HL-60/S4 (cell line): ENCODE measurements around the gene PDE3A.

Source experiments
- in situ Hi-C: fragments of 300-500 bp; cut with MboI; formaldehyde crosslinking; loops from 2 replicates; pipeline ENCODE4 v1.14.3; 2022; ENCODE audit warnings: low sequenced_read_pairs

Gene PDE3A

GRCh38 chr12:20596061-20596460, 227.7 kb downstream of the PDE3A start:
- in situ Hi-C loops: no loop called here

- in situ Hi-C loops: loop anchor here (25.0 kb wide), 2 partner anchors 687 to 837 kb away; no protein-coding TSS in a partner anchor
Observed at GRCh38 chr12:20599757-20600156, 231.4 kb downstream of the PDE3A start.

DNA sequence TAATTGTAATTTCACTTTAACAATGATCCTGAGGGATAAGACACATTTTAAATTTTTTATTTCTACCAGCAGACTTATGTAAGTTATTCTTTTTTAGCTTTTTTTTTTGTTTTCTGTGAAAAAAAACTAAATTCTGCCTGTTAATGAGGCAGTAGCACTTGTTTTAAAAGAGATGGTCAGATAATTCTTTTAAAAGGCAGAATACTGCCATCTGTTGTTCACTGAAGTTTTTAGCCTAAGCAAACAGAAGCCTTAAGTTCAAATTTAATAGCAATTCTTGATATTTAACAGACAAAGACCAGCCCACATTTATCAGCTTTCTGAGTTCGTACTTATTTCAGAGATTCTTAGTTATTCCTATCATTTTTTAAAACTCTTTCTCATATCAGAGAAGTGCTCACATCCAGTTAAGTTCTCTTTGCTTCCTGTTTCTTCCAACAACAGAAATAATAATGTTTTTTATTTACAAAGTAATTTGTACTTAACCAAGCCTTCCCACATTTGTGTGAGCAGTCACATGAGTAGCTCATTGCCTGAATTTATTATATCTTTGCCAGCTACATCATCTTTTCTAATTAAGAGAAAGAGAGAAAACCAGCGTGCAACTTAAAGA, 233.4 kb downstream of the PDE3A start:
- in situ Hi-C loops: loop anchor here (25.0 kb wide), 2 partner anchors 689 to 839 kb away; no protein-coding TSS in a partner anchor

- in situ Hi-C loops: loop anchor here (25.0 kb wide), 2 partner anchors 691 to 841 kb away; no protein-coding TSS in a partner anchor
Observed at GRCh38 chr12:20602641-20603391, 234.5 kb downstream of the PDE3A start.

DNA sequence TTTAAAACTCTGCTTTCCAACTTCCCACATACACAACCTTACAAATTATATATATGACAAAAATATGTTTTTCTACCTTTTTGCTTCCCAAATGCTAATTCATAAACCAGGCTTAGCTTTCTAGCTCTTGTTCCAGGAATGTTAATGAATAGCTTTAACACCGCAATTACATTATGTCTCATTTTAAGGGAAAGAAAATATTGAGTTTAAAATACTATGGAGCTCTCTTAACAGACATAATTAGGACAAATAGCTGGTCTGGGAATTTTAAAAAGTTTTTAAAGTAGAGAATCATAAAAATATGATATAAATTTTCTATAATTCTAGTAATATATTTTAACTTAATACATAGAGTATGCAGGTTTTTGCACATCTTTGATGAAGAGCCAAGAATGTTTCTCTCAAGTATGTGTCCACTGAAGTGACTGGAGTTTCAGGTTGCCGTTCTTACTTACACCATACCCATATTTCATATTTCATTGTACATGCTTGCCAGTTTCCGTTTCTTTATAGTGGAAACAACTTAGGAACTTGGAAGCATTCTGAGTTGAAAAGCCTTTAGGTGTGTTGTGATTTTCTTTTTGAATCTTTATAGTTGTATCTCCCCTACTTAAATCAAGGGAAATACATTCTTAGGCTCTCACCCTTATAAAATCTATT, 236.2 kb downstream of the PDE3A start:
- in situ Hi-C loops: loop anchor here (25.0 kb wide), 2 partner anchors 692 to 842 kb away; no protein-coding TSS in a partner anchor

GRCh38 chr12:20615020-20615419, 246.7 kb downstream of the PDE3A start:
- in situ Hi-C loops: loop anchor here (25.0 kb wide), 2 partner anchors 703 to 853 kb away; no protein-coding TSS in a partner anchor

DNA sequence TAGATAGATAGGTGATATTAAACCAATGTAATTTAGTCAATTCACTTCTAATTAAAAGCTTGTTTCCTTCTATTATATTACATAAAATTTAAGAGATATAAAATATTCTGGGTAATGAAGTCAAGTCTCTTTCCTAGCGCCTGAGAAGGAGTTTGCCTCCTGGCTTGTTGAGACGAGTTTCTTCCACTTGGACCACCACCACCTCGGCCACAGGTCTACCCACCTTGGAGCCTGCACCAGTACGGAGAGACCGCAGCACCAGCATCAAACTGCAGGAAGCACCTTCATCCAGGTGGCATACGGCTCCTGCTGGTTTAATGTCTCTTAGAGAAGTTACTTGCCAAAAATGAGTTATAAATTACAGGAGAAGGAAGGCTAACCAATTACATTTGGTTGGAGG, 247.8 kb downstream of the PDE3A start:
- in situ Hi-C loops: loop anchor here (25.0 kb wide), 2 partner anchors 704 to 854 kb away; no protein-coding TSS in a partner anchor

DNA sequence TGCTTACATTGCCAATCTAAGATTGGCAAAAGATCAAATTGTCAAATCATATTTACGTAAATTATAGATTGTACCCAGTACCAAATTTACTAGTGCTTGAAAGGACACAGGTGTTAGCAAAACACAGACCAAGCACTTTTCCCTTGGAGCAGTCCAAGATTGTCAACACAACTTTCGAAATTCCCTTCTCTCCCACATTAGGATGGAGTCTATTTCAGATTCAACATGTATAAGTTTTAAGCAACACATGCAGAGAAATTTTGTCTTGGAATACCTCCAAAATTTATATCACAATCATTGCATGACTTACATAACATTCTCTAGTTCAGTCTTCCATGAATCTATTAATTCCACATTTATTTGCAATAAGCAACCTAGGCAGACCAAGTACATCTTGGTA, 251.9 kb downstream of the PDE3A start:
- in situ Hi-C loops: loop anchor here (25.0 kb wide), 2 partner anchors 708 to 858 kb away; no protein-coding TSS in a partner anchor

GRCh38 chr12:20624718-20625117, 256.4 kb downstream of the PDE3A start:
- in situ Hi-C loops: loop anchor here (25.0 kb wide), 2 partner anchors 712 to 862 kb away; no protein-coding TSS in a partner anchor

DNA sequence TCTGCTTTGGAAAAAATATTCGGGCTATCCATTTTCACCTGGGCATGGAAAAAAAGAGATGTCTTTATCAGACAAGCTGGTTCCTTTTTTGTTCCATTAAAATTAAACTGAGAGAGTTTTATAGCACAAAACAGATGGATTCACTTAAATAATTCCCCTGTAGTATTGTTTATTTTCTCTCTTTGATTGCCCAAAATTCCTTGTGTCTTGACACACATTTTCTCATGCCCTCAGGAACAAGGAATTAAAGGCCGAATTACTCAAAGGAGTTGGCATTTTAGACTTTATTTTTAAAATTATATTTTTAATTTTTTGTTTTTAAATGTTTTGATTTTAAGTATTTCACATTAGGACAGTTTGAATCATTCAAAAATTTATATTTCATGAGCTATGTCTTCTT, 257.2 kb downstream of the PDE3A start:
- in situ Hi-C loops: no loop called here

DNA sequence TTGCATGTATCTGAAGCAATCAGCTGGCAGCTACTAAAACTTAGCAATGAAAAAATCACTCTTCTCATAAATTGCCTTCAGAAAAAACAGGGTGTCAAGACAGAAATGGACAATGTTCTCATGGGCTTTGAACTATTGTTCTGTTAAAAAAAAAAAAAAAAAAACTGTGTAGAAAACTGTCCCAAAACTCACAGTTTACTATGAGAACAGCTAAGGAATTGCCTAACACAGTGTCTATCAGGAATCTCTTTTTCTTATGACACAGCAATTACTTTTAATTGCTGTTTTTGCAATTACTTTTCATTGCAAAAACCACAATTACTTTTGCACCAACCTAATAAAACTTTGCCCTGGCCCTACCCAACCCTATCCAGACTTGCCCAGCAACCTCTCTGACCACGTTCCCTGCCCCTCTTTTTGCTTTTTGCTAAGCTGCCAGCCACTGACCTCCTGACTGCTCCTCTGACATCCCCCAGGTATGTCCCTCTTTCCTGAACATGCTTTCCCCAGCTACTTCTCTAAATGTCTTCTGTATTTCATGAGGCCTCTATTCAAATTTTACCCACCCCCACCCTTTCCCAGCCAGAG, 258.8 kb downstream of the PDE3A start:
- in situ Hi-C loops: no loop called here

DNA sequence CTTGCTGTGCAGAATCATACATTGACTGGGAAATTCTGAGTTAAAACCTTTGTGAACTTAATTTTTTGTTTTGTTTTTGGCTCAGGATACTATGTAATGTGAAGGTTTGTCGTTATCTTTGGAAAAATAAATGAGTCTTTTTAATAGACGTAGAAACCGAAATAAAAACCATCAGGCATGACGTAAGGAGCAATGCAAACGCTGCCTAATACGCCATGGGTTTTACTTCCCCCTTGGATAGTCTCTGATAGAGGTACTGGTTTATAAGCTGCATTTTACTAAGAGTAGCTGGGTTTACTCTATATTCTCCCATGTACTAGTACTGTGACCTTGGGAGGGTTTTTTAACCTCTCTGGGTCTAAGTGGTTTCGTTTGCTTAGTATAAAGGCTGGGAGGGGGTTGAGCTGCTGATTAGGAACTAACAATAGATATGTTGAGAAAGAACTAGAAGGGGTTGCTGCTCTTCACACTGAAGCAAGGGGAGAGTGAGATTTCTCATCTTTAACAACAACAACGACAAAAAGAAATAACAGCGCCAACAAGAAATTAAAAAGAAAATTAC, 260.0 kb downstream of the PDE3A start:
- in situ Hi-C loops: no loop called here

DNA sequence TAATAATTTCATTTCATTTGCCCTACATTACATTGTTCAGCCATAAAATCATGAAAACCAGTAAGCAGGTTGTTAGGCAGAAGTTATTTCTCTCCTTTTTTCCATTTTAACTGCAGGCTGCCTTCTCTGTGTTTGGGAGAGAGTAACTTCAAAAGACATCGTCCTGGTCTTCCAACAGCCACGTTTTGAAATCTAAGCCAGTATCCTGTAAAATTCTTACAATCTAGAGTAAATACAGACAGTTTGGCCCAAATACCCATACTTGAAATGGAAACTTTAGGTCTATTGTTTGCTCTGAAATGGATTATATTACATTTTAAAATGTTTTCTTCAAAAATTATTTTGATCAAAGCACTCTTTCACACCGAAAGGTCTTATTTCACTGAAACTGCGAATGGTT, 260.7 kb downstream of the PDE3A start:
- in situ Hi-C loops: no loop called here

GRCh38 chr12:20629414-20630156, 261.2 kb downstream of the PDE3A start:
- in situ Hi-C loops: no loop called here

DNA sequence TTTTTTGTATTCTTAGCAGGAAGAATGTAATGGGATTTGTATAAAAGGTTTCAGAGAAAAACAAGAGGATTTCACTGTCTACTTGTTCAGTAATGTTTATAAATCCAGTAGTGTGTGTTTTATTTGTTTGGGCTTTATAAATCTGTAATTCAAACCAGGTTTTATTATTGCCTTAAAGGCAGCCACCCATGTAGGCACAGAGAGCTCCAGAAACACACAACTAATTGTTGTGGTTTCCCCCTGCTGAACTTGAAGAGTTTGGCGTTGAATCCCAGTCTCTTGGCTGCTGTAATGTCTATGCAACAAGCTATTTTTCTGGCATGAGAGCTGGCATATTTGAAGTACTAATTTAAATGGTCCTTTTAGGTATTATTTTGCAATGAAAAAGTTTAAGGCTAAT, 263.4 kb downstream of the PDE3A start:
- in situ Hi-C loops: no loop called here

GRCh38 chr12:20641106-20641505, 272.8 kb downstream of the PDE3A start:
- in situ Hi-C loops: no loop called here

GRCh38 chr12:20643822-20644221, 275.5 kb downstream of the PDE3A start:
- in situ Hi-C loops: no loop called here

GRCh38 chr12:20646239-20646827, 278.0 kb downstream of the PDE3A start:
- in situ Hi-C loops: no loop called here

GRCh38 chr12:20653871-20654270, 285.5 kb downstream of the PDE3A start:
- in situ Hi-C loops: no loop called here

DNA sequence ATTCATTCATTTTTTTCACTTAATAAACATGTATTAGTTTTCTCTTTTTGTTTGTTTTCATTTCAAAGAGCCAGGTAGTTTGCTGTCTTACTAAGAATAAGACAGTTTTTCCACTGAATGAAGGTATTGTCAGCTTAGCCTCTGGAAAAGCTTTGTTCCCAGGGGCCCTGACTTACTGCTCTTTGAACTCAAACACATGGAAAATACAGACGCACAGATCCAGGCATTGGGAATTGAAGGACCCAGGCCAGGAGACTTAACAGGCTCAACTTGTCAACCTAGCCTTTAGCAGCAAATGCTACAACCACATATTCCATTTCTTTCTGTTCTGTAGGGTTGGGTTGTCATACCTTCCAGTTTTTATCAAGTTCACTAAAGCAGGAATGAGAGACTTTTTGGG, 288.3 kb downstream of the PDE3A start:
- in situ Hi-C loops: no loop called here
